ENCODE results near the gene GPT2.

- TF ChIP-seq CTCF (conservative IDR thresholded peaks at IDR 0.05) (no peak), ZFX (IDR thresholded peaks at IDR 0.05) (no peak)
These were observed 91.8 kb downstream of the GPT2 start for GRCh38 chr16:46975908-46976470.

Data from C4-2B (cell line).